ENCODE data around the gene ZFP36L1.

- TF ChIP-seq CTCF (IDR thresholded peaks at IDR 0.05) (no peak), POLR2A (IDR thresholded peaks at IDR 0.05) (no peak), EP300 (IDR thresholded peaks at IDR 0.05) (no peak)
These were observed 10.5 kb downstream of the ZFP36L1 start for GRCh38 chr14:68782091-68782981.
